GM10266 (cell line): ENCODE data around the gene COL18A1.

Experiments
- DNase-seq: peaks from one replicate; pipeline ENCODE4 v3.0.0; 2012; ENCODE audit errors: extremely low spot score
- CTCF ChIP-seq: IDR thresholded peaks from 2 replicates; pipeline ENCODE4 v1.5.1; 2012; ENCODE audit warnings: mild to moderate bottlenecking, low read depth; ENCODE audit not compliant: control insufficient read depth, insufficient read depth; ENCODE audit errors: missing control alignments

COL18A1 gene

GRCh38 chr21:45554477-45555175, 149.7 kb downstream of the COL18A1 start:
- TF ChIP-seq CTCF = peak; percentile 87
- peak; percentile 95 for DNase-seq

GRCh38 chr21:45555251-45555556, 150.2 kb downstream of the COL18A1 start:
- no peak for TF ChIP-seq CTCF
- no peak for DNase-seq

- TF ChIP-seq CTCF = peak; percentile 61
- peak; percentile 89 for DNase-seq
Measured at GRCh38 chr21:45555557-45556301, 150.8 kb downstream of the COL18A1 start.

GRCh38 chr21:45556302-45556644, 151.3 kb downstream of the COL18A1 start:
- no peak for TF ChIP-seq CTCF
- no peak for DNase-seq

GRCh38 chr21:45556645-45557615, 152.0 kb downstream of the COL18A1 start:
- no peak for TF ChIP-seq CTCF
- no peak for DNase-seq

- DNase-seq = no peak
- TF ChIP-seq CTCF = no peak
Measured at GRCh38 chr21:45557616-45558043, 152.7 kb downstream of the COL18A1 start.
